SK-N-SH (cell line): Measurements from ENCODE around the gene GABRB2. TPM values are rescaled to one million over a fixed set of nuclear protein-coding genes. Genes with fewer than 3 reads are reported as not detected.

ENCODE experiments used
- CTCF ChIA-PET: fragments of 300-600, 350-600 bp; formaldehyde crosslinking; extraction: SDS; loops from one replicate; lab custom pipeline; 2021; lab: Yijun Ruan, JAX
- POLR2A ChIA-PET: fragments of 350-600 bp; sonication (Branson Sonifier 250); formaldehyde crosslinking; extraction: SDS; loops from one replicate; lab custom pipeline; 2020; ENCODE audit warnings: antibody characterized with exemption, inconsistent platforms; lab: Yijun Ruan, JAX
- DNase-seq: peaks from one replicate; pipeline ENCODE4 v3.0.0; 2012
- H2AFZ ChIP-seq: fragments of 200-600 bp; sonication (generic); 2 replicates; pipeline ENCODE4 v1.8.1; 2016; ENCODE audit warnings: antibody characterized with exemption, mild to moderate bottlenecking, low read depth
- H3F3A ChIP-seq: fragments of 200-600 bp; sonication (generic); replicated peaks from 2 replicates; pipeline ENCODE3; 2016; ENCODE audit warnings: antibody characterized with exemption, mild to moderate bottlenecking; ENCODE audit not compliant: insufficient read depth
- H3K27ac ChIP-seq, 2 experiments: fragments of 200-500 bp in 1 of 2; fragments of 200-600 bp in 1 of 2; sonication (Bioruptor generic) in 1 of 2; sonication (generic), shearing (Covaris generic) in 1 of 2; 2 replicates each; pipeline versions ENCODE4 v1.5.1 to v1.6.1; 2014 to 2016; ENCODE audit warnings: low read depth in 2 of 2, inconsistent platforms in 1 of 2, low read length in 1 of 2, mild to moderate bottlenecking in 1 of 2, mixed read lengths in 1 of 2
- H3K27me3 ChIP-seq: fragments of 200-600 bp; sonication (generic), shearing (Covaris generic); 2 replicates; pipeline ENCODE4 v1.6.1; 2016; ENCODE audit warnings: mixed run types; ENCODE audit not compliant: insufficient read depth
- H3K36me3 ChIP-seq, 2 experiments: fragments of 200-500 bp in 1 of 2; fragments of 200-600 bp in 1 of 2; sonication (Bioruptor generic) in 1 of 2; sonication (generic) in 1 of 2; replicated peaks in 1 of 2; 2 replicates each; pipeline versions ENCODE3 to v1.5.1; 2014 to 2016; ENCODE audit warnings: low read length in 1 of 2, mild to moderate bottlenecking in 1 of 2; ENCODE audit not compliant: insufficient read depth in 2 of 2, control insufficient read depth in 1 of 2
- H3K4me1 ChIP-seq, 2 experiments: fragments of 200-500 bp in 1 of 2; fragments of 200-600 bp in 1 of 2; sonication (Bioruptor generic) in 1 of 2; sonication (generic), shearing (Covaris generic) in 1 of 2; 2 replicates each; pipeline versions ENCODE4 v1.5.1 to v1.6.1; 2014 to 2016; ENCODE audit warnings: low read depth in 1 of 2, low read length in 1 of 2, mixed run types in 1 of 2; ENCODE audit not compliant: insufficient read depth in 2 of 2, control insufficient read depth in 1 of 2
- H3K4me2 ChIP-seq: fragments of 200-600 bp; sonication (generic), shearing (Covaris generic); 2 replicates; pipeline ENCODE4 v1.6.1; 2017; ENCODE audit warnings: mixed run types
- H3K4me3 ChIP-seq, 2 experiments: fragments of 200-500 bp in 1 of 2; fragments of 200-600 bp in 1 of 2; sonication (Bioruptor generic) in 1 of 2; sonication (generic), shearing (Covaris generic) in 1 of 2; 2 replicates each; pipeline versions ENCODE4 v1.5.1 to v1.8.1; 2014 to 2016; ENCODE audit warnings: low read depth in 2 of 2, inconsistent platforms in 1 of 2, low read length in 1 of 2, mild to moderate bottlenecking in 1 of 2, mixed read lengths in 1 of 2, moderate library complexity in 1 of 2
- H3K79me2 ChIP-seq: fragments of 200-600 bp; sonication (generic); 2 replicates; pipeline ENCODE4 v1.8.1; 2017; ENCODE audit warnings: mild to moderate bottlenecking; ENCODE audit not compliant: insufficient read depth
- H3K9ac ChIP-seq: fragments of 200-600 bp; sonication (generic); 2 replicates; pipeline ENCODE4 v1.6.1; 2017; ENCODE audit warnings: mixed run types
- H3K9me2 ChIP-seq: fragments of 200-600 bp; sonication (generic); 2 replicates; pipeline ENCODE4 v1.6.1; 2017; ENCODE audit warnings: mixed run types
- H3K9me3 ChIP-seq: fragments of 200-600 bp; sonication (generic); 2 replicates; pipeline ENCODE4 v1.6.1; 2017; ENCODE audit warnings: mixed run types, mild to moderate bottlenecking, moderate library complexity
- H4K20me1 ChIP-seq: fragments of 200-600 bp; sonication (generic); 2 replicates; pipeline ENCODE4 v1.6.1; 2017; ENCODE audit warnings: mild to moderate bottlenecking, mixed run types; ENCODE audit not compliant: insufficient read depth
- CTCF ChIP-seq: fragments of 200-600 bp; sonication (generic); IDR thresholded peaks from 2 replicates; pipeline ENCODE4 v1.6.1; 2017; ENCODE audit warnings: antibody characterized with exemption, mild to moderate bottlenecking, moderate library complexity
- EZH2phosphoT487 ChIP-seq: fragments of 200-600 bp; sonication (generic); IDR thresholded peaks from 2 replicates; pipeline ENCODE4 v1.6.1; 2017; ENCODE audit warnings: low read depth, mixed run types, mild to moderate bottlenecking, antibody characterized with exemption, moderate library complexity, borderline replicate concordance
- FOSL2 ChIP-seq: IDR thresholded peaks from 2 replicates; pipeline ENCODE4 v1.4.0; 2012; ENCODE audit warnings: low read depth, mild to moderate bottlenecking, moderate library complexity, borderline replicate concordance
- FOXJ3 ChIP-seq: sonication (generic); formaldehyde crosslinking; IDR thresholded peaks from 2 replicates; pipeline ENCODE4 v1.5.1; 2020; ENCODE audit warnings: mild to moderate bottlenecking, missing genetic modification reagents
- FOXM1 ChIP-seq: IDR thresholded peaks from 2 replicates; pipeline ENCODE4 v1.4.0; 2012; ENCODE audit warnings: low read depth, mild to moderate bottlenecking
- GABPA ChIP-seq: IDR thresholded peaks from 2 replicates; pipeline ENCODE4 v1.4.0; 2012; ENCODE audit warnings: low read depth, mild to moderate bottlenecking
- GATA2 ChIP-seq: sonication (generic); formaldehyde crosslinking; IDR thresholded peaks from 2 replicates; pipeline ENCODE4 v1.5.0; 2020; ENCODE audit warnings: mild to moderate bottlenecking, missing genetic modification reagents
- MEF2A ChIP-seq: IDR thresholded peaks from 2 replicates; pipeline ENCODE4 v1.4.0; 2012; ENCODE audit warnings: low read depth, borderline replicate concordance
- PBX3 ChIP-seq: IDR thresholded peaks from 2 replicates; pipeline ENCODE4; 2012
- RAD21 ChIP-seq: IDR thresholded peaks from 2 replicates; pipeline ENCODE4 v1.6.1; 2012; ENCODE audit warnings: mild to moderate bottlenecking, low read length
- RCOR1 ChIP-seq: fragments of 150-350 bp; IDR thresholded peaks from 2 replicates; pipeline ENCODE4 v1.6.1; 2017; ENCODE audit warnings: antibody characterized with exemption, low read length
- RFX5 ChIP-seq: IDR thresholded peaks from 2 replicates; pipeline ENCODE4 v1.6.1; 2012; ENCODE audit warnings: mild to moderate bottlenecking, improper control_type of control experiment, low read length
- RXRA ChIP-seq: IDR thresholded peaks from 2 replicates; pipeline ENCODE4 v1.4.0; 2012; ENCODE audit warnings: low read depth, mild to moderate bottlenecking, borderline replicate concordance
- SIN3A ChIP-seq: IDR thresholded peaks from 2 replicates; pipeline ENCODE4 v1.6.1; 2012; ENCODE audit warnings: low read depth, mild to moderate bottlenecking, low read length, moderate library complexity, borderline replicate concordance
- TCF12 ChIP-seq: IDR thresholded peaks from 2 replicates; pipeline ENCODE4 v1.4.0; 2012
- USF1 ChIP-seq: IDR thresholded peaks from 2 replicates; pipeline ENCODE4 v1.4.0; 2012; ENCODE audit warnings: low read depth, borderline replicate concordance
- USF2 ChIP-seq: fragments of 150-350 bp; IDR thresholded peaks from 2 replicates; pipeline ENCODE4 v1.6.1; 2017; ENCODE audit warnings: antibody characterized with exemption, low read length, low read depth, borderline replicate concordance
- WGBS: methylation state at CpG from one replicate; pipeline ENCODE4 v1.1.6; 2017; ENCODE audit warnings: low lambda C conversion rate; 5-methylcytosine and 5-hydroxymethylcytosine counted together
- polyA plus RNA-seq, 3 experiments: library from polyadenylated mRNA; depleted of rRNA; stranded (reverse); fragments of >200 nt; gene quantifications; 2 replicates each; pipeline ENCODE4 v1.2.3, GENCODE V29; 2012

Gene GABRB2
- polyA plus RNA-seq, 1 of the 3 experiments (the other 2 are of a cell fraction) = not detected

- POLR2A ChIA-PET = no interaction called here
Measured at GRCh38 chr5:161566081-161566480, 19.6 kb upstream of the GABRB2 start.

More at GRCh38 chr5:161566081-161566480, 19.6 kb upstream of the GABRB2 start:
- 2% methylated on average over 2 of the region's 2 CpGs for WGBS
- no peak for DNase-seq
- Histone ChIP-seq H3K9me3 (no peaks in the 10 kb centered on the region), H3F3A (no peaks in the 10 kb centered on the region), H3K27ac (no peak overlapping the region), H4K20me1 (no peaks in the 10 kb centered on the region), H3K9ac (no peak overlapping the region), H3K9me2 (no peaks in the 10 kb centered on the region), H3K36me3 (no peaks in the 10 kb centered on the region), H3K27me3 (no peaks in the 10 kb centered on the region), H3K4me2 (no peak overlapping the region), H3K4me1 (no peaks in the 10 kb centered on the region), H3K79me2 (no peaks in the 10 kb centered on the region), H3K4me3 (no peak overlapping the region), H2AFZ (no peak overlapping the region)
- TF ChIP-seq FOXJ3 (CRISPR knock-in tag) (no peak), GABPA (no peak), FOXM1 (no peak), MEF2A (no peak), GATA2 (no peak), EZH2phosphoT487 (no peak), PBX3 (no peak), CTCF (no peak), RCOR1 (no peak), RFX5 (no peak), RAD21 (no peak), SIN3A (no peak), USF1 (no peak), RXRA (no peak), USF2 (no peak), FOSL2 (no peak), TCF12 (no peak)
- CTCF ChIA-PET = no interaction called here
